Heart right ventricle (tissue), 16 donors: Measurements from ENCODE around the gene NKX1-2. TPM values are rescaled to one million over a fixed set of nuclear protein-coding genes. Genes with fewer than 3 reads are reported as not detected.

Experiments used
- ATAC-seq, 8 donors: fragments of 200-7000 bp; cut with Tn5 transposase; one replicate each; pipeline ENCODE4 v1.9.1; 2020; ENCODE audit warnings: mild to moderate bottlenecking in 8 of 8, moderate library complexity in 8 of 8, moderate number of reproducible peaks in 1 of 8
- DNase-seq, 2 donors: peaks; one replicate each; pipeline ENCODE4 v3.0.0-alpha.2; 2020
- H3K27ac ChIP-seq, 10 donors: fragments of 200-600 bp; sonication (generic) in 2 of 10; one replicate each; pipeline versions ENCODE4 v1.5.0 to v1.8.0; 2020 to 2022; ENCODE audit warnings: mild to moderate bottlenecking in 3 of 10
- H3K27me3 ChIP-seq, 7 donors: fragments of 200-600 bp; one replicate each; pipeline ENCODE4 v1.8.0; 2021 to 2022; ENCODE audit warnings: mild to moderate bottlenecking in 2 of 7
- H3K36me3 ChIP-seq, 9 donors: fragments of 200-600 bp; sonication (generic) in 1 of 9; one replicate each; pipeline versions ENCODE4 v1.5.0 to v1.8.0; 2020 to 2022; ENCODE audit warnings: mild to moderate bottlenecking in 2 of 9
- H3K4me1 ChIP-seq, 9 donors: fragments of 200-600 bp; sonication (generic) in 1 of 9; one replicate each; pipeline versions ENCODE4 v1.5.0 to v1.8.0; 2020 to 2022; ENCODE audit warnings: mild to moderate bottlenecking in 4 of 9
- H3K4me3 ChIP-seq, 10 donors: fragments of 200-600 bp; sonication (generic) in 2 of 10; one replicate each; pipeline versions ENCODE4 v1.5.0 to v1.8.0; 2020 to 2022; ENCODE audit warnings: mild to moderate bottlenecking in 7 of 10, moderate library complexity in 2 of 10
- H3K9me3 ChIP-seq, 11 donors: fragments of 200-600 bp in 10 of 11; sonication (generic) in 2 of 11; one replicate each; pipeline versions ENCODE4 v1.5.0 to v1.8.0; 2013 to 2022; ENCODE audit warnings: mild to moderate bottlenecking in 2 of 11, control low read depth in 1 of 11, moderate library complexity in 1 of 11
- CTCF ChIP-seq, 9 donors: fragments of 200-600 bp; sonication (generic) in 2 of 9; IDR thresholded peaks; one replicate each; pipeline versions ENCODE4 v1.5.0 to v1.8.0; 2021 to 2022; ENCODE audit warnings: antibody characterized with exemption in 9 of 9, mild to moderate bottlenecking in 5 of 9, moderate library complexity in 1 of 9
- WGBS, 2 donors: extraction: QIAGEN DNeasy Blood & Tissue Kit; methylation state at CpG; one replicate each; pipeline ENCODE4 v1.1.7; 2013; ENCODE audit warnings: inconsistent platforms in 1 of 2; 5-methylcytosine and 5-hydroxymethylcytosine counted together
- intact Hi-C, 10 donors: fragments of 100-400 bp; cut with DNase I; formaldehyde crosslinking; loops; one replicate each; pipeline versions ENCODE4 v1.11.1 to v1.14.2; 2022
- polyA plus RNA-seq, 2 donors: library from polyadenylated mRNA; stranded (reverse); fragments of 200-250 nt; gene quantifications; one replicate each; pipeline ENCODE4 v1.2.3, GENCODE V29; 2013
- total RNA-seq, 10 donors: library from RNA; stranded (reverse); fragmentation: NEBNext Ultra II Directional in 3 of 10; extraction: Animal tissue kit (Norgen Biotek cat#: 25700) in 3 of 10; gene quantifications; one replicate each; pipeline versions ENCODE4 v1.2.1 to v1.2.4, GENCODE V29; 2021 to 2023
- donor health status: Arrhythmogenic right ventricular cardiomyopathy.
- donor health status: ischemic (EF 13 %, LVEDD 7.1; RV severe dilation, severe dysfunction).
- donor health status: healthy with polysubstance abuse.
- donor health status: DM: no; HTN: yes; CAD: no.
- donor health status: DM: no; HTN: no; CAD: no.
- donor health status: ischemic (EF 25% LVEDD 6.9; RV normal size, moderate dysfunction).
- donor health status: ischemic (EF 25% LVEDD 5.7; RV mildly dilated, moderate dysfunction).
- donor health status: healthy.
- donor health status: DM: yes; HTN: yes; CAD: no.
- donor health status: Ischemic cardiomyopathy.
- donor health status: ischemic (EF 35%, LVEDD 5.7; RV mildly dilated, moderate dysfunction).
- donor health status: nonischemic (EF 11% LVEDD 7.7; RV severe dilation, severe dysfunction).
- donor health status: DM: yes; HTN: yes; CAD: no.
- donor health status: PGD.
- donor health status: ischemic (EF 29% LVEDD 5.4; RV normal size, mild dysfunction).
- donor health status: nonischemic (EF 23%, LVEDD 6.1; RV moderate dilation, normal function).

NKX1-2 gene
- total and polyA plus RNA-seq, 12 donors: not detected

DNA sequence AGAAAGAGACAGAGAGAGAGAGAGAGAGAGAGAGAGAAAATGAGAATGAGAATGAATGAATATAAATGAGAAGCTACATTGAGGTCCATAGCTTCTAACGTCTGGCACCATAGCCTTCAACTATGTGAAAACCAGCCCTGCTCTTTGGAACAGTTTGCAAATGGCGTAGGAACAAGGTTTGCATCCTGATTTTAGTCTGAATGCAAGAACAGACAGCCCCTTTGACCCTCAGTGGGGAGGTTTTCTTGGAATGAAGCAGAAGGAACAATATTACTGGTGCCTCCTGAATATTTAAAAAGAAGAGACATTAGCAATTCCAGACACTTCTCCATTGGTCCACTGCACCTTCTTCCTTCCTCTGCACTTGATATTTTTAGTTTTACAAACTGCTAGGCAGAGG lies 34.8 kb upstream of the NKX1-2 start:
- no peak for DNase-seq
- Histone ChIP-seq H3K27ac (no peak overlapping the region), H3K9me3 (peaks cover 0 to 10% (median 0%) of the 10 kb centered on the region in 11 donors), H3K36me3 (peaks cover 0 to 7% (median 0%) of the 10 kb centered on the region in 9 donors), H3K4me1 (no peaks in the 10 kb centered on the region), H3K27me3 (no peaks in the 10 kb centered on the region), H3K4me3 (no peak overlapping the region)
- ATAC-seq: no peak
- TF ChIP-seq CTCF (IDR thresholded peaks at IDR 0.05): no peak
- 85 to 88% methylated on average over 2 of the region's 2 CpGs for WGBS, 2 donors
- intact Hi-C loops: no loop called here

GRCh38 chr10:124484031-124484430 lies 34.2 kb upstream of the NKX1-2 start:
- no peaks in the 10 kb centered on the region for H3K4me1 ChIP-seq
- peaks cover 0 to 10% (median 0%) of the 10 kb centered on the region in 11 donors for H3K9me3 ChIP-seq
- whole genome bisulfite sequencing, 2 donors: 94% methylated on average over 17 of the region's 17 CpGs
- intact Hi-C loops: no loop called here
- peaks cover 0 to 6% (median 0%) of the 10 kb centered on the region in 9 donors for H3K36me3 ChIP-seq
- DNase-seq (no peak), ATAC-seq (no peak)
- H3K27me3 ChIP-seq: no peaks in the 10 kb centered on the region
- no peak overlapping the region for H3K4me3 ChIP-seq
- no peak overlapping the region for H3K27ac ChIP-seq
- no peak for TF ChIP-seq CTCF (IDR thresholded peaks at IDR 0.05)

DNA sequence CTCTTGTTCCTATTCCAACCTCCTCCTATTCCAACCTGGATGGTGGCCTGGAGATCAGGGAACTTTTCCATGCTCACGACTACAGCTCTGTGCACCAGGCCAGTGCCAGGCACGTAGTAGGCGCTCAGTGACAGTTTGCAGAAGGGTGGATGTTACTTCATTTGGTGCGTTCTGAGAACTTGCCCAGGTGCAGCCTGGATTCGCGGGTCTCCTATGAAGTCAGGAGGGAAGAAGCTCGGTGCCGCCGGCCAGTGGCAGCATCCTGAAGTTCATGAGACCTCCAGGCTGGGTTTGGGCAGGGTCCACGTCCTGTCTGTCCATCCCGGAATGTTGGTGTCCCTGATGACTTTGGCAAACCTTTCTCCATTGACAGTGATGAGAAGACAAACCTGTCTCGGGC lies 33.0 kb upstream of the NKX1-2 start:
- 89 to 91% methylated on average over 12 of the region's 12 CpGs for WGBS, 2 donors
- DNase-seq (no peak), ATAC-seq (no peak)
- H3K27ac ChIP-seq: no peak overlapping the region
- H3K36me3 ChIP-seq: no peaks in the 10 kb centered on the region
- peaks cover 0 to 7% (median 0%) of the 10 kb centered on the region in 9 donors for H3K4me1 ChIP-seq
- H3K27me3 ChIP-seq: no peaks in the 10 kb centered on the region
- peaks cover 0 to 10% (median 0%) of the 10 kb centered on the region in 11 donors for H3K9me3 ChIP-seq
- TF ChIP-seq CTCF (IDR thresholded peaks at IDR 0.05): no peak
- intact Hi-C loops: no loop called here
- H3K4me3 ChIP-seq: no peak overlapping the region

DNA sequence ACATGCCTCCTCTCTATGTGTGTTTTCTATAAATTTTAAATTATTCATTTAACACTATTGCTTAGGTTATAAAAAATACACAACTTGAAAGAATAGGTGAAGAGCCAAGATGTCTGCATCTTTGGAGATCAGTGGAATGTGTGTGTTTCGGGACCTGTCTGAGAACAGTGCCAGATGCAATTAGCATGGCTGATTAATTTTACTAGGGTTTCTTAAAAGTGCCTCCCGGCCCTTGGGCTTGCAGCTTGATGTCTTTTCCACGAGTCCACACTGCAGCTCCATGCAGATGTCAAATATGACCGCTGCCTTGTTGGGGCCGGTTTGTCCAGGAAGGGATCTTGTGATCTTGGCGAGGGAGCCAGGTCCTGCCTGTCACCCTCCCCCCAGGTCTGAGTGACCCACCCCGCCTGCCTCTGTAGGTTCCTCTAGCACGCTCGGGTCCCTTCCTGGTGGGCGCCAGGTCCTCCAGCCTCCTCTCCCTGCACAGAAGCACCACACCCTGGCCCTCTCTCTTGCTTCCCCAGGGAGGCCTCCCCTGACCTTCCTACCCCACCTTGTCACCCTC lies 32.5 kb upstream of the NKX1-2 start:
- Histone ChIP-seq H3K27ac (no peak overlapping the region), H3K4me1 (peaks cover 0 to 13% (median 0%) of the 10 kb centered on the region in 9 donors), H3K9me3 (peaks cover 0 to 9% (median 0%) of the 10 kb centered on the region in 11 donors), H3K27me3 (no peaks in the 10 kb centered on the region), H3K4me3 (no peak overlapping the region), H3K36me3 (no peaks in the 10 kb centered on the region)
- WGBS, 2 donors: 88 to 90% methylated on average over 10 of the region's 10 CpGs
- ATAC-seq (no peak), DNase-seq (no peak)
- TF ChIP-seq CTCF (IDR thresholded peaks at IDR 0.05): no peak
- intact Hi-C loops: no loop called here
